Calu3 (cell line): ENCODE data around the gene KLK3. TPM values are rescaled to one million over a fixed set of nuclear protein-coding genes. Genes with fewer than 3 reads are reported as not detected.

Experiments
- BruUV-seq: library from RNA; stranded (reverse); fragments of 400-500 nt; replicated peaks from 2 replicates; lab custom pipeline; 2021; lab: Mats Ljungman, UMichigan
- CTCF ChIA-PET: fragments of 300-600 bp; sonication (Branson Sonifier 250); formaldehyde crosslinking; loops from one replicate; lab custom pipeline; 2022; ENCODE audit warnings: antibody characterized with exemption; lab: Charles Lee
- DNase-seq: peaks from one replicate; pipeline ENCODE4 v3.0.0; 2022
- H3K27ac Mint-ChIP-seq: one replicate; pipeline ENCODE4 v1.8.0; 2022; ENCODE audit warnings: mixed read lengths; ENCODE audit not compliant: unreplicated experiment
- H3K27me3 Mint-ChIP-seq: one replicate; pipeline ENCODE4 v1.8.0; 2022; ENCODE audit warnings: mixed read lengths; ENCODE audit not compliant: unreplicated experiment
- H3K36me3 Mint-ChIP-seq: one replicate; pipeline ENCODE4 v1.8.0; 2022; ENCODE audit warnings: mild to moderate bottlenecking, moderate library complexity, mixed read lengths; ENCODE audit not compliant: insufficient read depth, unreplicated experiment
- H3K4me1 Mint-ChIP-seq: one replicate; pipeline ENCODE4 v1.8.0; 2022; ENCODE audit warnings: mild to moderate bottlenecking, low read depth, mixed read lengths; ENCODE audit not compliant: unreplicated experiment
- H3K4me3 Mint-ChIP-seq: one replicate; pipeline ENCODE4 v1.8.0; 2022; ENCODE audit warnings: mild to moderate bottlenecking, low read depth, moderate library complexity, mixed read lengths; ENCODE audit not compliant: unreplicated experiment
- H3K9me3 Mint-ChIP-seq: one replicate; pipeline ENCODE4 v1.8.0; 2022; ENCODE audit warnings: low read depth, mixed read lengths; ENCODE audit not compliant: unreplicated experiment
- intact Hi-C: fragments of 100-400 bp; cut with micrococcal nuclease; formaldehyde crosslinking; loops from one replicate; pipeline ENCODE4 v1.10.0; 2022; ENCODE audit not compliant: unreplicated experiment
- total RNA-seq: library from RNA; stranded (reverse); gene quantifications from 2 replicates; pipeline ENCODE4 v1.2.3, GENCODE V29; 2022
- TF ChIP-seq, protein P1 (sequence below): fragments of 200-600 bp; IDR thresholded peaks from one replicate; pipeline ENCODE4 v1.8.0; 2022; ENCODE audit warnings: antibody characterized with exemption; ENCODE audit not compliant: unreplicated experiment

KLK3 gene
- total RNA-seq, 1 experiment from 2014 or later = not detected

DNA sequence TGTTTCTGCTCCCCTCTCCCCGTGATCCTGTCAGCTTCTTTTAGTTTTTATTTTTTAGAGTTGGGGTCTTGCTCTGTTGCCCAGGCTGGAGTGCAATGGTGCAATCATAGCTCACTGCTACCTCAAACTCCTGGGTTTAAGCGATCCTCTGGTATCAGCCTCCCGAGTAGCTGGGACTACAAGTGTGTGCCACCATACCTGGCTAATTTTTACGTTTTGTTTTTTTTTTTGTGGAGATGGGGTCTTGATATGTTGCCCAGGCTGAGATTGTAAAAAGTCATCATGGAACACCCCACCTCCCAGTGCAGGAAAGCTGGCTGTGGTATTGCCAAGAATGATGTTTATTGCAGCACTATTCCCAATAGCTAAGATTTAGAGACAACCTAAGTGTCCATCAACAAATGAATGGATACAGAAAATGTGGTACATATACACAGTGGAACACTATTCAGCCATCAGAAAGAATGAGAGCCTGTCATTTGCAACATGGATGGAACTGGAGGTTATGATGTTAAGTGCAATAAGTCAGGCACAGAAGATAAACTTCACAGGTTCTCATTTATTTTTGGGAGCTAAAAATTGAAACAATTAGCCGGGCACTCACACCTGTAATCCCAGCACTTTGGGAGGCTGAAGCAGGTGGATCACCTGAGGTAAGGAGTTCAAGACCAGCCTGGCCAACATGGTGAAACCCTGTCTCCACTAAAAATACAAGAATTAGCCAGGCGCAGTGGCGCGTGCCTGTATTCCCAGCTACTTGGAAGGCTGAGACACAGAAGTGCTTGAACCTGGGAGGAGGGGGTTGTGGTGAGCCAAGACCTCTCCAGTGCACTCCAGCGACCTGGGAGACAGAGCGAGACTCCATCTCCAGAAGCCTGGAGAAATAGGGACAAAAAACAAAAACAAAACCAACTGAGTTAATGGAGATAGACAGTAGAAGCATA, 14.7 kb upstream of the KLK3 start:
- CTCF ChIA-PET = no interaction called here
- BruUV-seq = no TSS peak
- Mint-ChIP-seq H3K9me3 (no peaks in the 10 kb centered on the region), H3K4me1 (peaks cover 20% of the 10 kb centered on the region), H3K36me3 (peaks cover 24% of the 10 kb centered on the region), H3K4me3 (no peak overlapping the region), H3K27me3 (peaks cover 94% of the 10 kb centered on the region), H3K27ac (no peak overlapping the region)
- intact Hi-C loops = no loop called here
- TF ChIP-seq, protein P1, sequence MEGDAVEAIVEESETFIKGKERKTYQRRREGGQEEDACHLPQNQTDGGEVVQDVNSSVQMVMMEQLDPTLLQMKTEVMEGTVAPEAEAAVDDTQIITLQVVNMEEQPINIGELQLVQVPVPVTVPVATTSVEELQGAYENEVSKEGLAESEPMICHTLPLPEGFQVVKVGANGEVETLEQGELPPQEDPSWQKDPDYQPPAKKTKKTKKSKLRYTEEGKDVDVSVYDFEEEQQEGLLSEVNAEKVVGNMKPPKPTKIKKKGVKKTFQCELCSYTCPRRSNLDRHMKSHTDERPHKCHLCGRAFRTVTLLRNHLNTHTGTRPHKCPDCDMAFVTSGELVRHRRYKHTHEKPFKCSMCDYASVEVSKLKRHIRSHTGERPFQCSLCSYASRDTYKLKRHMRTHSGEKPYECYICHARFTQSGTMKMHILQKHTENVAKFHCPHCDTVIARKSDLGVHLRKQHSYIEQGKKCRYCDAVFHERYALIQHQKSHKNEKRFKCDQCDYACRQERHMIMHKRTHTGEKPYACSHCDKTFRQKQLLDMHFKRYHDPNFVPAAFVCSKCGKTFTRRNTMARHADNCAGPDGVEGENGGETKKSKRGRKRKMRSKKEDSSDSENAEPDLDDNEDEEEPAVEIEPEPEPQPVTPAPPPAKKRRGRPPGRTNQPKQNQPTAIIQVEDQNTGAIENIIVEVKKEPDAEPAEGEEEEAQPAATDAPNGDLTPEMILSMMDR = no peak
- no peak for DNase-seq

DNA sequence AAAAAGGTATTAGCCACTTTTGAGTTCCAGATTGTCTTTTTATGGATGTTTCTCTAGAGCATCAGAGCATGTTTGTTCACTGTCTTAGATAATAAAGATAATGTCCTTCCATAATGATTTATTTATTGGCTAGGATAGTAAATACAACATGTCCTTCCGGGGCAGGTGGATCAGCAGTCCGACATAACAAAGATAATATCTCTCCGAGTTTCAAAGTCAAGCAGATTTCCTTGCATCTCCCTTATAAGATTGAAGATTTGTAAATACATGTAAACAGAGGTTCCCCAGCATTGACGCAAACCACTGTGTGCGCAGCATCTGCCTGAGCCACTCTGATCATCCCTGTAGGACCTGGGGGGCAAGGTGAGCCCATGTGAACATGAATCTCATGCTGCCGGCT, 12.6 kb upstream of the KLK3 start:
- no TSS peak for BruUV-seq
- no peak for DNase-seq

DNA sequence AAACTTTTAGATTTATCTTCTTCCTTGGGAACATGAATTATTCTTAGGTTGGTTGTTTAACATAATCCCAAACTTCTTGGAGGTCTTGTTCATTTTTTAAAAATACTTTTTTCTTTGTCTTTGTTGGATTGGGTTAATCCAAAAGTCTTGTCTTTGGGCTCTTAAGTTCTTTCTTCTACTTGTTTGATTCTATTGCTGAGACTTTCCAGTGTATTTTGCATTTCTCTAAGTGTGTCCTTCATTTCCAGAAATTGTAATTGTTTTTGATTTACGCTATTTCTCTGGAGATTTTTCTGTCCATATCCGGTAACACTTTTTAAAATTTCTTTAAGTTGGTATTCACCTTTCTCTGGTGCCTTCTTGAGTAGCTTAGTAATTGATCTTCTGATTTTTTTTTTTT, 11.5 kb upstream of the KLK3 start:
- TF ChIP-seq, protein P1 = no peak
- no peak for DNase-seq
- H3K27me3 Mint-ChIP-seq = peaks cover 81% of the 10 kb centered on the region
- CTCF ChIA-PET = no interaction called here
- H3K4me1 Mint-ChIP-seq = peaks cover 8% of the 10 kb centered on the region
- no peaks in the 10 kb centered on the region for H3K9me3 Mint-ChIP-seq
- BruUV-seq = no TSS peak
- intact Hi-C loops = no loop called here
- H3K4me3 Mint-ChIP-seq = no peak overlapping the region
- no peak overlapping the region for H3K27ac Mint-ChIP-seq
- H3K36me3 Mint-ChIP-seq = peaks cover 3% of the 10 kb centered on the region

More for the DNA sequence above, 12.6 kb upstream of the KLK3 start:
- peaks cover 12% of the 10 kb centered on the region for H3K4me1 Mint-ChIP-seq
- H3K9me3 Mint-ChIP-seq = no peaks in the 10 kb centered on the region
- H3K27ac Mint-ChIP-seq = no peak overlapping the region
- intact Hi-C loops = no loop called here
- peaks cover 6% of the 10 kb centered on the region for H3K36me3 Mint-ChIP-seq
- H3K27me3 Mint-ChIP-seq = peaks cover 88% of the 10 kb centered on the region
- TF ChIP-seq, protein P1 = no peak
- no peak overlapping the region for H3K4me3 Mint-ChIP-seq
- CTCF ChIA-PET = no interaction called here

DNA sequence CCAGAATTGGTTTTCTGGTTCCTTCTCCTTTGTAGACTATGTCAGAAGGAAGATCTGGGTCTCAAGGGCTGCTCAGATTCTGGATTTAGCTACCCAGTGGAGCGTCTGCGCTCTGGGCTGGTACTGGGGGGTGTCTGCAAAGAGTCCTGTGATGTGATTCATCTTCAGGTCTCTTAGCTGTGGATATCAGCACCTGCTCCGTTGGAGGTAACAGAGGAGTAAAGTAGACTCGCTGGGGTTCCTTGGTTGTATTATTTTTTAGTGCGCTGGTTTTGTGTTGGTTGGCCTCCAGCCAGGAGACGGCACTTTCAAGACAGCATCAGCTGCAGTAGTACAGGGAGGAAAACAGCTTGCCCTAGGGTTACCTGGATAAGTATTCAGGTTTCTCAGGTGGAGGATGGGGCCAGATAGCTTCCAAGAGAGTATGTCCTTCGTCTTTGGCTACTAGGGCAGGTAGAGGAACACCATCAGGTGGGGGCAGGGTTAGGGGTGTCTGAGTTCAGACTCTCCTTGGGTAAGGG, 11.0 kb upstream of the KLK3 start:
- CTCF ChIA-PET = no interaction called here
- TF ChIP-seq, protein P1 = no peak
- Mint-ChIP-seq H3K27ac (no peak overlapping the region), H3K4me1 (peaks cover 8% of the 10 kb centered on the region), H3K9me3 (no peaks in the 10 kb centered on the region), H3K4me3 (no peak overlapping the region), H3K27me3 (peaks cover 81% of the 10 kb centered on the region), H3K36me3 (no peaks in the 10 kb centered on the region)
- DNase-seq = no peak
- no TSS peak for BruUV-seq
- intact Hi-C loops = no loop called here
